Ishikawa (cell line): ENCODE data around the gene KCNK15.

Source experiments
- CEBPB ChIP-seq: IDR thresholded peaks from 2 replicates; pipeline ENCODE4 v1.6.1; 2012
- CREB1 ChIP-seq: IDR thresholded peaks from 2 replicates; pipeline ENCODE4 v1.6.1; 2012; ENCODE audit warnings: low read depth
- EGR1 ChIP-seq: IDR thresholded peaks from 2 replicates; pipeline ENCODE4 v1.6.1; 2012
- EP300 ChIP-seq: IDR thresholded peaks from 2 replicates; pipeline ENCODE4 v1.6.1; 2012; ENCODE audit warnings: borderline replicate concordance
- FOXM1 ChIP-seq: IDR thresholded peaks from 2 replicates; pipeline ENCODE4 v1.6.1; 2012; ENCODE audit warnings: low read depth, borderline replicate concordance
- NFIC ChIP-seq: IDR thresholded peaks from 2 replicates; pipeline ENCODE4 v1.6.1; 2012
- RAD21 ChIP-seq: IDR thresholded peaks from 2 replicates; pipeline ENCODE4 v1.6.1; 2012; ENCODE audit warnings: low read depth
- TAF1 ChIP-seq: IDR thresholded peaks from 2 replicates; pipeline ENCODE4 v1.6.1; 2012; ENCODE audit warnings: low read depth, mild to moderate bottlenecking
- TCF12 ChIP-seq: IDR thresholded peaks from 2 replicates; pipeline ENCODE4 v1.6.1; 2012; ENCODE audit warnings: low read depth
- TEAD4 ChIP-seq: IDR thresholded peaks from 2 replicates; pipeline ENCODE4 v1.6.1; 2012
- YY1 ChIP-seq: IDR thresholded peaks from 2 replicates; pipeline ENCODE4 v1.6.1; 2012; ENCODE audit warnings: low read depth
- ZBTB7A ChIP-seq: IDR thresholded peaks from 2 replicates; pipeline ENCODE4 v1.6.1; 2012; ENCODE audit warnings: low read depth
- TF ChIP-seq, protein P1 (sequence below): IDR thresholded peaks from 2 replicates; pipeline ENCODE4 v1.6.1; 2012; ENCODE audit warnings: low read depth, mild to moderate bottlenecking
- TF ChIP-seq, protein P2 (sequence below): IDR thresholded peaks from 2 replicates; pipeline ENCODE4 v1.6.1; 2012
- TF ChIP-seq, protein P3 (sequence below): IDR thresholded peaks from 2 replicates; pipeline ENCODE4 v1.6.1; 2012

KCNK15 gene

DNA sequence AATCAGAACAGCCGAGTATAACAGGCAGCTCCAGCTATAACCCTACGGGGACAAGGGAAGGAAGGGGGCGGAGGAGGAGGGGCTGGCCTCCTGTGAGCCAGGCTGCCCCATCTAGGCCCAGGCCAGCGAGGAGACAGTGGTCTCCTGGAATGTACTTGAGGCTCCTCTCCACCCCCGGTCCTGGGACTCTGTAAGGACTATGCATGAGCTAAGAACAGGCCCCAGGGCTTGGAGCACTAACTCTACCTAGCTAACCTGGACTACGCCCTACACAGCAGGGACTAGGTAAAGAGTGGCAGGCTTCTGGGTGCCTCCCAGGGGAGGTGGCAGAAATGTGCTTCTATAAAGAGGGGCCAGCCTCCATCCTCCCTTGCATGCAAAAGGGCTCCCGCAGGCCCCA is 8.9 kb downstream of the KCNK15 start:
- TF ChIP-seq, protein P1, sequence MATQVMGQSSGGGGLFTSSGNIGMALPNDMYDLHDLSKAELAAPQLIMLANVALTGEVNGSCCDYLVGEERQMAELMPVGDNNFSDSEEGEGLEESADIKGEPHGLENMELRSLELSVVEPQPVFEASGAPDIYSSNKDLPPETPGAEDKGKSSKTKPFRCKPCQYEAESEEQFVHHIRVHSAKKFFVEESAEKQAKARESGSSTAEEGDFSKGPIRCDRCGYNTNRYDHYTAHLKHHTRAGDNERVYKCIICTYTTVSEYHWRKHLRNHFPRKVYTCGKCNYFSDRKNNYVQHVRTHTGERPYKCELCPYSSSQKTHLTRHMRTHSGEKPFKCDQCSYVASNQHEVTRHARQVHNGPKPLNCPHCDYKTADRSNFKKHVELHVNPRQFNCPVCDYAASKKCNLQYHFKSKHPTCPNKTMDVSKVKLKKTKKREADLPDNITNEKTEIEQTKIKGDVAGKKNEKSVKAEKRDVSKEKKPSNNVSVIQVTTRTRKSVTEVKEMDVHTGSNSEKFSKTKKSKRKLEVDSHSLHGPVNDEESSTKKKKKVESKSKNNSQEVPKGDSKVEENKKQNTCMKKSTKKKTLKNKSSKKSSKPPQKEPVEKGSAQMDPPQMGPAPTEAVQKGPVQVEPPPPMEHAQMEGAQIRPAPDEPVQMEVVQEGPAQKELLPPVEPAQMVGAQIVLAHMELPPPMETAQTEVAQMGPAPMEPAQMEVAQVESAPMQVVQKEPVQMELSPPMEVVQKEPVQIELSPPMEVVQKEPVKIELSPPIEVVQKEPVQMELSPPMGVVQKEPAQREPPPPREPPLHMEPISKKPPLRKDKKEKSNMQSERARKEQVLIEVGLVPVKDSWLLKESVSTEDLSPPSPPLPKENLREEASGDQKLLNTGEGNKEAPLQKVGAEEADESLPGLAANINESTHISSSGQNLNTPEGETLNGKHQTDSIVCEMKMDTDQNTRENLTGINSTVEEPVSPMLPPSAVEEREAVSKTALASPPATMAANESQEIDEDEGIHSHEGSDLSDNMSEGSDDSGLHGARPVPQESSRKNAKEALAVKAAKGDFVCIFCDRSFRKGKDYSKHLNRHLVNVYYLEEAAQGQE: no peak
- TF ChIP-seq CREB1 (no peak), EGR1 (no peak), YY1 (no peak), TAF1 (no peak), FOXM1 (no peak)

DNA sequence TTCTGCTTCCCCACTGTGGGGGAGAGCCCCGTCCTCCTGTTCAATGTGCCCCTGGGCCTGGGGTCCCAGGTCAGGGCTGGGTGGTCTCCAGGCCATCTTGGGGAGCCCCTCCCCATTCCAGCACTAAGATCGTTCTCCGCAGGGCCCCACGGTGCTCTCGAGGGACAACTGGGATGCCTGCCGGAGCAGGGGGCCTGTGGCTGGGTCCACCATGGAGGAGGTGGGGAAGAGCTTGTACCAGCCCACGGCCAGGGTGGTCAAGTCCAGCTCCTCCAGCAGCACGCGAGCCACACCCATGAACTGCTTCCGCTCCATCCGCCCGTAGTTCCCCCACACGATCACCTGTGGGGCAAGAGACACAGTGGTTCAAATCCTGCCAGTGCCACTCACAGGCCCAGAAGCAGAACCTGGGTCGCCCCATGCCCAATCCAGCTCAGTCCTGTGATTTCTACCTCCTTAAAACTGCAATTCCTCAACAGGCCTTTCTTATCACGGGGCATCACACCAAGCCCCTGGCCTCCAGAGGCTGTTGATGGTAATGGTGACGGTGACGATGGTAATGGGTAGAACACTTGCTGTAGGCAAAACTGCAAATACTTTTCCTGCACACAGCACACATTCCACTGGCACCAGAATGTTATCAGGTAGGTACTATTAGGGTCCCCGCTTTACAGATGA is 10.5 kb downstream of the KCNK15 start:
- TF ChIP-seq, protein P2, sequence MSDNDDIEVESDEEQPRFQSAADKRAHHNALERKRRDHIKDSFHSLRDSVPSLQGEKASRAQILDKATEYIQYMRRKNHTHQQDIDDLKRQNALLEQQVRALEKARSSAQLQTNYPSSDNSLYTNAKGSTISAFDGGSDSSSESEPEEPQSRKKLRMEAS: no peak
- TF ChIP-seq, protein P1: no peak
- TF ChIP-seq EP300 (no peak), NFIC (no peak), YY1 (no peak), TCF12 (no peak), CEBPB (no peak), RAD21 (no peak), CREB1 (no peak), TEAD4 (no peak), TAF1 (no peak), EGR1 (no peak), ZBTB7A (no peak)
- TF ChIP-seq, protein P3, sequence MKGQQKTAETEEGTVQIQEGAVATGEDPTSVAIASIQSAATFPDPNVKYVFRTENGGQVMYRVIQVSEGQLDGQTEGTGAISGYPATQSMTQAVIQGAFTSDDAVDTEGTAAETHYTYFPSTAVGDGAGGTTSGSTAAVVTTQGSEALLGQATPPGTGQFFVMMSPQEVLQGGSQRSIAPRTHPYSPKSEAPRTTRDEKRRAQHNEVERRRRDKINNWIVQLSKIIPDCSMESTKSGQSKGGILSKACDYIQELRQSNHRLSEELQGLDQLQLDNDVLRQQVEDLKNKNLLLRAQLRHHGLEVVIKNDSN: no peak

DNA sequence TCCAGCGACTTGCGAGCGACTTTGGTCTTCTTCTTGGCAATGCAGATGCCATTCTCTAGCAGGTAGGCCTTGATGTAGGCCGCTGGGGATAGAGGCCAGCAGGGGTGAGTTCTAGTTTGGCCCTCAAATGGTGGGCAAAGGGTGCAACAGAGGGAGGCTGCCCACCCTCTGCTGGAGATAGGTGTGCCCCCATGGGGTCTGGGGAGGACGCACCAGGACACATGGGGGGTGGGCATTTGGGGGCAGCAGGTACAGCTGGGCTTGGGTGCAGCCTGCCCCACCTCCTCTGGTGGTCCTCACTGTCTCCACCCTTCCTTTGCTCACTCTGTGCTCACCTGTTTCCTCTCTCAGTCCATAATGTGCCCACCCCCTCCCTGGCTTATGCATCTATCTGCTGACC is 11.3 kb downstream of the KCNK15 start:
- TF ChIP-seq RAD21 (no peak), CREB1 (no peak), TCF12 (no peak), TEAD4 (no peak), TAF1 (no peak), ZBTB7A (no peak), EP300 (no peak), CEBPB (no peak), YY1 (no peak), EGR1 (no peak), FOXM1 (no peak), NFIC (no peak)
- TF ChIP-seq, protein P1: no peak
- TF ChIP-seq, protein P2: no peak
- TF ChIP-seq, protein P3: no peak

DNA sequence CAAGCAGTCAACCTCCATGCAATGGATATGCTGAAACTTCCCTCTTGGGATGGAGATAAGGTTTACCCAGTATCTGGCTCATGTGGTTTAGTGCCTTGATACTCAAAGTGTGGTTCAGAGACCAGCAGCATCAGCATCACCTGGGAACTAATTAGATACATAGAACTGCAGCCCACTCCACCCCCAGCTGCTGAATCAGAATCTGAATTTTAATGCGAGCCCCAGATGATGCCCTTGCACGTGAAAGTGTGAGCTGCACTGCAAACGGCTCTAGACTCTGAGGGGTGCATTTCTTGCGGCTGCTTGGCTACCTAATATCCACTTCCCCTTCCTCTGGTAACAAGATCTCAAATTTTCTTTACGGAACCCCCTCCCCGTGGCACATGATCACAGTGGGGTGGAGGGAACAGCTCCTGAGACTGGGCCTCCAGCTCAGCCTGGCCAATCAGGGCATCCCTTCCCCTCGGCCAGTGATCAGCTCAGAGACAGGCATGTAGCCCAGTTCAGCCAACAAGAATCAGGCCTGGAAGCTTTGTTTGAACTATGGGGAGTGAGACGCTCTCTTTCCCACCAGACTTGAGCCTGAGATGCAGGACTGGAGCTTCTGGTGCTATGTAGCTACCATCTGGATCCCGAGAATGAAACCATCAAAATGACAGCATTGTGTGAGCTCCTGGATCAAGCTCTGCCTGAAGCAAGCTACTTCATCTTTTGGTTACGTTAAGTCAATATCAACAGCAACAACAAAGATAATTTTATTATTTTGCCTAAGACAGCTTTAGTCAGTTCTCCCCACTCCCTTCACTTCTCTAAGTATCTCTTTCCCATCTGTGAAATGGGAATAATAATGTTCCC is 12.8 kb downstream of the KCNK15 start:
- TF ChIP-seq, protein P2: no peak
- TF ChIP-seq, protein P1: no peak
- TF ChIP-seq, protein P3: no peak
- TF ChIP-seq ZBTB7A (no peak), RAD21 (no peak), CREB1 (no peak)
